Endothelial cell of umbilical vein (primary cell): ENCODE measurements around the gene LCN12. TPM values are rescaled to one million over a fixed set of nuclear protein-coding genes. Genes with fewer than 3 reads are reported as not detected.

Experiments
- BruUV-seq: library from RNA; stranded (reverse); fragments of 400-500 nt; replicated peaks from 2 replicates; lab custom pipeline; 2021; lab: Mats Ljungman, UMichigan
- CTCF ChIA-PET: fragments of 300-600, 350-600 bp; sonication (Branson Sonifier 250); formaldehyde crosslinking; loops from one replicate; lab custom pipeline; 2021; ENCODE audit warnings: antibody characterized with exemption, inconsistent platforms; lab: Charles Lee
- POLR2A ChIA-PET: fragments of 300-600, 350-600 bp; sonication (Branson Sonifier 250); formaldehyde crosslinking; loops from one replicate; lab custom pipeline; 2021; ENCODE audit warnings: antibody characterized with exemption, inconsistent platforms; lab: Charles Lee
- DNase-seq: peaks from one replicate; pipeline ENCODE4 v3.0.0-alpha.2; 2011; ENCODE audit warnings: low read depth, low spot score
- FAIRE-seq: peaks from 2 replicates; lab custom pipeline; 2011; peaks lifted over from hg19 to GRCh38; lab: Jason Lieb, UNC
- H2AFZ ChIP-seq: 2 replicates; pipeline ENCODE4 v1.6.0; 2012; ENCODE audit warnings: low read depth, low read length, control low read depth, inconsistent platforms
- H3K27ac ChIP-seq: 2 replicates; pipeline ENCODE4 v1.5.1; 2011; ENCODE audit warnings: low read depth, mild to moderate bottlenecking, control low read depth, low read length, moderate library complexity; ENCODE audit not compliant: insufficient read depth
- H3K27me3 ChIP-seq, 2 experiments: 2 replicates each; pipeline versions ENCODE4 v1.6.0 to v1.6.1; 2011; ENCODE audit warnings: low read length in 2 of 2, mixed read lengths in 1 of 2; ENCODE audit not compliant: control insufficient read depth in 2 of 2, insufficient read depth in 2 of 2
- H3K36me3 ChIP-seq, 2 experiments: 2 replicates in 1 of 2; 3 replicates in 1 of 2; pipeline ENCODE4 v1.5.1; 2011; ENCODE audit warnings: low read length in 2 of 2, mild to moderate bottlenecking in 1 of 2, moderate library complexity in 1 of 2; ENCODE audit not compliant: control insufficient read depth in 2 of 2, insufficient read depth in 2 of 2; ENCODE audit errors: extremely low read depth in 1 of 2
- H3K4me1 ChIP-seq: 3 replicates; pipeline ENCODE4 v1.5.1; 2011; ENCODE audit warnings: mild to moderate bottlenecking, low read length; ENCODE audit not compliant: control insufficient read depth, insufficient read depth; ENCODE audit errors: extremely low read depth
- H3K4me2 ChIP-seq: 2 replicates; pipeline ENCODE4 v1.6.1; 2011; ENCODE audit warnings: low read length, control low read depth, mixed read lengths; ENCODE audit not compliant: insufficient read depth
- H3K4me3 ChIP-seq, 3 experiments: fragments of 200-600 bp in 1 of 3; sonication (generic), shearing (Covaris generic) in 1 of 3; replicated peaks in 1 of 3; 2 replicates each; pipeline ENCODE4 v1.5.1; 2011 to 2016; ENCODE audit warnings: control low read depth in 3 of 3, low read length in 3 of 3, mild to moderate bottlenecking in 2 of 3, inconsistent platforms in 1 of 3, low read depth in 1 of 3, moderate library complexity in 1 of 3; ENCODE audit not compliant: insufficient read depth in 1 of 3
- H3K79me2 ChIP-seq: 2 replicates; pipeline ENCODE4 v1.6.0; 2012; ENCODE audit warnings: low read length, inconsistent platforms; ENCODE audit not compliant: control insufficient read depth, insufficient read depth
- H3K9ac ChIP-seq: replicated peaks from 2 replicates; pipeline ENCODE3; 2011; ENCODE audit warnings: low read length, control low read depth; ENCODE audit not compliant: insufficient read depth; ENCODE audit errors: extremely low read depth
- H3K9me1 ChIP-seq: replicated peaks from 3 replicates; pipeline ENCODE4 v1.6.0; 2011; ENCODE audit warnings: mild to moderate bottlenecking, low read length; ENCODE audit not compliant: control insufficient read depth, insufficient read depth; ENCODE audit errors: extremely low read depth
- H3K9me3 ChIP-seq: replicated peaks from 2 replicates; pipeline ENCODE4 v1.5.1; 2012; ENCODE audit warnings: low read length, inconsistent platforms; ENCODE audit not compliant: control insufficient read depth, insufficient read depth
- H4K20me1 ChIP-seq: replicated peaks from 2 replicates; pipeline ENCODE3; 2011; ENCODE audit warnings: mild to moderate bottlenecking, low read length; ENCODE audit not compliant: control insufficient read depth, insufficient read depth; ENCODE audit errors: extremely low read depth
- CTCF ChIP-seq, 2 donors: IDR thresholded peaks; 1 replicate in 1 of 2; 2 replicates in 1 of 2; pipeline ENCODE4 v1.5.1; 2011; ENCODE audit warnings: low read length in 2 of 2, mild to moderate bottlenecking in 2 of 2, moderate library complexity in 2 of 2, control low read depth in 1 of 2, inconsistent platforms in 1 of 2, low read depth in 1 of 2; ENCODE audit not compliant: insufficient read depth in 1 of 2; ENCODE audit errors: extremely low read depth in 1 of 2
- EZH2 ChIP-seq: IDR thresholded peaks from 2 replicates; pipeline ENCODE4 v1.6.1; 2012; ENCODE audit warnings: borderline replicate concordance, low read depth, mild to moderate bottlenecking, moderate library complexity, low read length, inconsistent platforms; ENCODE audit not compliant: severe bottlenecking
- FOS ChIP-seq: IDR thresholded peaks from 2 replicates; pipeline ENCODE4 v1.6.1; 2011; ENCODE audit warnings: mild to moderate bottlenecking, low read length, moderate library complexity, borderline replicate concordance; ENCODE audit not compliant: insufficient read depth
- GATA2 ChIP-seq: IDR thresholded peaks from 2 replicates; pipeline ENCODE4 v1.7.0; 2011; ENCODE audit warnings: low read depth, mild to moderate bottlenecking, moderate library complexity, mixed read lengths, low read length; ENCODE audit not compliant: insufficient read length, insufficient read depth
- JUN ChIP-seq: IDR thresholded peaks from 2 replicates; pipeline ENCODE4 v1.6.1; 2011; ENCODE audit warnings: borderline replicate concordance, low read depth; ENCODE audit not compliant: insufficient read length, insufficient read depth
- MAX ChIP-seq: IDR thresholded peaks from 2 replicates; pipeline ENCODE4 v1.6.1; 2011; ENCODE audit not compliant: insufficient read depth, insufficient read length
- POLR2A ChIP-seq: IDR thresholded peaks from 2 replicates; pipeline ENCODE4 v1.6.1; 2012; ENCODE audit warnings: low read depth, mild to moderate bottlenecking, control low read depth, low read length
- POLR2AphosphoS5 ChIP-seq: IDR thresholded peaks from 2 replicates; pipeline ENCODE4 v1.6.1; 2012; ENCODE audit warnings: low read depth, mild to moderate bottlenecking, control low read depth, low read length, moderate library complexity; ENCODE audit not compliant: insufficient read depth
- dilution Hi-C: fragments of 300-500 bp; cut with MboI; formaldehyde crosslinking; loops from one replicate; pipeline ENCODE4 v1.15.0; 2019; ENCODE audit warnings: low sequenced_read_pairs; ENCODE audit not compliant: extremely low pct_ligation_motif_present
- intact Hi-C: fragments of 100-400 bp; cut with micrococcal nuclease; formaldehyde crosslinking; loops from one replicate; pipeline ENCODE4 v1.10.0; 2022
- polyA plus RNA-seq, 4 experiments: library from polyadenylated mRNA; depleted of rRNA in 3 of 4; stranded (reverse) in 3 of 4; unstranded in 1 of 4; fragments of >200 nt; gene quantifications; 2 replicates each; pipeline versions ENCODE4 v1.2.1 to v1.2.3, GENCODE V29; 2011 to 2012; ENCODE audit warnings: missing spikeins in 1 of 4
- total RNA-seq: library from RNA; stranded (reverse); gene quantifications from 2 replicates; pipeline ENCODE4 v1.2.3, GENCODE V29; 2021

Gene LCN12
- total and polyA plus RNA-seq, 2 donors (not counting 3 experiments of a cell fraction or from before 2014, with no cell fraction given) = 0.35 to 0.52 TPM

- FAIRE-seq = no peak
- no peak for DNase-seq
- TF ChIP-seq EZH2 = no peak
- TF ChIP-seq POLR2AphosphoS5 = no peak
- no peak for TF ChIP-seq POLR2A
- TF ChIP-seq FOS = no peak
- no peak for TF ChIP-seq GATA2
- no peak for TF ChIP-seq MAX
- TF ChIP-seq CTCF (IDR thresholded peaks at IDR 0.05; ENCODE audit: extremely low read depth in 1 of 2, insufficient read depth in 1 of 2, low read depth in 1 of 2, low read length in 2 of 2) = no peak
- no peak for TF ChIP-seq JUN
- no peak overlapping the region for H3K4me3 ChIP-seq
- no peaks in the 10 kb centered on the region for H3K9me1 ChIP-seq
- BruUV-seq = no TSS peak
- H3K27me3 ChIP-seq = no peaks in the 10 kb centered on the region
- no peak overlapping the region for H3K4me2 ChIP-seq
- H3K9ac ChIP-seq = no peak overlapping the region
- H3K36me3 ChIP-seq = no peaks in the 10 kb centered on the region
- intact Hi-C loops (no loop called here), dilution Hi-C loops (no loop called here)
- no peak overlapping the region for H3K27ac ChIP-seq
- H3K4me1 ChIP-seq = peaks cover 9% of the 10 kb centered on the region
- POLR2A ChIA-PET = no interaction called here
- CTCF ChIA-PET = interaction anchor here (0.8 kb wide), 1 partner anchor 32 kb away, joined by 3 read pairs; no protein-coding TSS in a partner anchor
- H3K9me3 ChIP-seq = no peaks in the 10 kb centered on the region
- H4K20me1 ChIP-seq = no peaks in the 10 kb centered on the region
- no peak overlapping the region for H2AFZ ChIP-seq
- no peaks in the 10 kb centered on the region for H3K79me2 ChIP-seq
Observed at GRCh38 chr9:137002646-137003041, 50.6 kb downstream of the LCN12 start.
